Suprapubic skin (tissue), 4 donors: ENCODE data around the gene SERPINB1.

ENCODE experiments used
- EP300 ChIP-seq: sonication (generic); formaldehyde crosslinking; IDR thresholded peaks from one replicate; pipeline ENCODE4 v1.6.1; 2017; ENCODE audit warnings: antibody characterized with exemption
- POLR2A ChIP-seq, 2 donors: fragments of 450-650 bp; IDR thresholded peaks; one replicate each; pipeline ENCODE4 v1.6.1; 2017; ENCODE audit warnings: antibody characterized with exemption in 2 of 2, mild to moderate bottlenecking in 2 of 2, moderate library complexity in 2 of 2
- POLR2AphosphoS5 ChIP-seq, 3 donors: sonication (generic); formaldehyde crosslinking; IDR thresholded peaks; one replicate each; pipeline ENCODE4 v1.6.1; 2017; ENCODE audit warnings: antibody characterized with exemption in 3 of 3
- TF ChIP-seq, protein P1 (sequence below), 2 donors: fragments of 200-600 bp in 1 of 2; fragments of 450-650 bp in 1 of 2; sonication (generic) in 1 of 2; IDR thresholded peaks; one replicate each; pipeline ENCODE4 v1.5.1; 2016 to 2019; ENCODE audit warnings: antibody characterized with exemption in 2 of 2, mild to moderate bottlenecking in 1 of 2, moderate library complexity in 1 of 2

DNA sequence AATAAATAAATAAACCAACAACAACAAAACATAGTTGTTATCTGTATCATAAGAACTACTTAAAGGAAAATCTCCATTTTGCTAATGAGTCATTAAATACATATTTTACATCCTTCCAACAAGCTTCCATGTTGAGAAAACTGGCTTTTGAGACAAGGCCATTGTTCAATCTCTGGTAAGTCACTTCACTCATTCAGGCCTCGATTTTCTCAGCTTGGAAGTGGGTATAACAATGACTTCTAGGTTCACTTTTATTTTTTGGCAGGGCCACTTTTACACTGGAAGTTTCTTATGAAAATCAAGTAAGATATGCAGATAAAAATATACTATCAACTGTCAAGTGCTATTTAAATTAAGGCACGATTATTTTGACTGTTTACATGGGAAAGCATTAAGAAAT, 46.5 kb downstream of the SERPINB1 start:
- TF ChIP-seq POLR2A (IDR thresholded peaks at IDR 0.05), result no peak
- TF ChIP-seq, protein P1, sequence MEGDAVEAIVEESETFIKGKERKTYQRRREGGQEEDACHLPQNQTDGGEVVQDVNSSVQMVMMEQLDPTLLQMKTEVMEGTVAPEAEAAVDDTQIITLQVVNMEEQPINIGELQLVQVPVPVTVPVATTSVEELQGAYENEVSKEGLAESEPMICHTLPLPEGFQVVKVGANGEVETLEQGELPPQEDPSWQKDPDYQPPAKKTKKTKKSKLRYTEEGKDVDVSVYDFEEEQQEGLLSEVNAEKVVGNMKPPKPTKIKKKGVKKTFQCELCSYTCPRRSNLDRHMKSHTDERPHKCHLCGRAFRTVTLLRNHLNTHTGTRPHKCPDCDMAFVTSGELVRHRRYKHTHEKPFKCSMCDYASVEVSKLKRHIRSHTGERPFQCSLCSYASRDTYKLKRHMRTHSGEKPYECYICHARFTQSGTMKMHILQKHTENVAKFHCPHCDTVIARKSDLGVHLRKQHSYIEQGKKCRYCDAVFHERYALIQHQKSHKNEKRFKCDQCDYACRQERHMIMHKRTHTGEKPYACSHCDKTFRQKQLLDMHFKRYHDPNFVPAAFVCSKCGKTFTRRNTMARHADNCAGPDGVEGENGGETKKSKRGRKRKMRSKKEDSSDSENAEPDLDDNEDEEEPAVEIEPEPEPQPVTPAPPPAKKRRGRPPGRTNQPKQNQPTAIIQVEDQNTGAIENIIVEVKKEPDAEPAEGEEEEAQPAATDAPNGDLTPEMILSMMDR (IDR thresholded peaks at IDR 0.05), result no peak
- no peak for TF ChIP-seq POLR2AphosphoS5 (IDR thresholded peaks at IDR 0.05)
- no peak for TF ChIP-seq EP300
